Measurements from ENCODE around the gene SCAMP5.

DNA sequence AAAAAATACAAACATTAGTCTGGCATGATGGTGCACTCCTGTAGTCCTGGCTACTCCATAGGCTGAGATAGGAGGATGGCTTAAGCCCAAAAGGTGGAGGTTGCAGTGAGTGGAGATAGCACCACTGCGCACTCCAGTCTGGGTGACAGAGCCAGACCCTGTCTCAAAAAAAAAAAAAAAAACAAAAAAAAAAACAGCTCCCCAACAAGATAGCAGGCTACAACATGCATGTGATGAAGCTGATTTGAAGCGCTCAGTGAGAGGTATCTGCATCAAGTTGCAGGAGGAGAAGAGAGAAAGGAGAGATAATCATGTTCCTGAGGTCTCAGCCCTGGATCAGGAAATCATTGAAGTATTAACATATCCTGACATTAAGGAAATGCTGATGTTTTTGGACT lies 27.4 kb downstream of the SCAMP5 start:
- TF ChIP-seq CTCF (IDR thresholded peaks at IDR 0.05): no peak
- no peak for TF ChIP-seq ZFX (IDR thresholded peaks at IDR 0.05; ENCODE audit: borderline replicate concordance)
